Trophoblast cell (in vitro differentiated cells and primary cell): ENCODE measurements around the gene TMEM135.
"Not testable (repeated sequence)": the region's sequence is repeated elsewhere in the genome, so short reads cannot be mapped to it uniquely, and the experiment has no call there.

ENCODE experiments used
- DNase-seq, 2 donors: peaks; one replicate each; pipeline ENCODE4 v3.0.0-alpha.2; 2016
- H2AFZ ChIP-seq: 2 replicates; pipeline ENCODE4 v1.6.1; 2013; ENCODE audit warnings: low read length, moderate library complexity, mild to moderate bottlenecking; ENCODE audit not compliant: insufficient read depth, poor library complexity
- H2AK5ac ChIP-seq: 2 replicates; pipeline ENCODE4 v1.6.1; 2013; ENCODE audit warnings: mild to moderate bottlenecking, low read length
- H2BK120ac ChIP-seq: 2 replicates; pipeline ENCODE4 v1.6.1; 2013; ENCODE audit warnings: low read length, mild to moderate bottlenecking, moderate library complexity; ENCODE audit not compliant: insufficient read depth, poor library complexity
- H2BK12ac ChIP-seq: 2 replicates; pipeline ENCODE4 v1.6.1; 2013; ENCODE audit warnings: mild to moderate bottlenecking, low read length, moderate library complexity
- H2BK5ac ChIP-seq: 2 replicates; pipeline ENCODE4 v1.6.1; 2013; ENCODE audit warnings: low read length, low read depth, moderate library complexity, mild to moderate bottlenecking; ENCODE audit not compliant: poor library complexity
- H3K14ac ChIP-seq: 2 replicates; pipeline ENCODE4 v1.6.1; 2013; ENCODE audit warnings: mild to moderate bottlenecking, low read length
- H3K18ac ChIP-seq: 2 replicates; pipeline ENCODE4 v1.6.1; 2013; ENCODE audit warnings: mild to moderate bottlenecking, low read length
- H3K23ac ChIP-seq: 2 replicates; pipeline ENCODE4 v1.6.1; 2013; ENCODE audit warnings: low read length
- H3K27ac ChIP-seq: 2 replicates; pipeline ENCODE4 v1.5.1; 2013; ENCODE audit warnings: low read depth, mild to moderate bottlenecking, inconsistent platforms, low read length, moderate library complexity
- H3K27me3 ChIP-seq: 2 replicates; pipeline ENCODE4 v1.6.1; 2013; ENCODE audit warnings: inconsistent platforms, mild to moderate bottlenecking, low read length, moderate library complexity; ENCODE audit not compliant: insufficient read depth
- H3K36me3 ChIP-seq, 2 experiments: 1 replicate in 1 of 2; 2 replicates in 1 of 2; pipeline ENCODE4 v1.6.1; 2013; ENCODE audit warnings: low read length in 2 of 2, mild to moderate bottlenecking in 2 of 2, moderate library complexity in 1 of 2; ENCODE audit not compliant: insufficient read depth in 2 of 2, control insufficient read depth in 1 of 2
- H3K4ac ChIP-seq: 2 replicates; pipeline ENCODE4 v1.6.1; 2013; ENCODE audit warnings: low read depth, mild to moderate bottlenecking, low read length, moderate library complexity
- H3K4me1 ChIP-seq, 2 experiments: 1 replicate in 1 of 2; 2 replicates in 1 of 2; pipeline ENCODE4 v1.6.1; 2013; ENCODE audit warnings: low read length in 2 of 2, mild to moderate bottlenecking in 2 of 2, moderate library complexity in 1 of 2; ENCODE audit not compliant: insufficient read depth in 2 of 2, control insufficient read depth in 1 of 2
- H3K4me2 ChIP-seq: 2 replicates; pipeline ENCODE4 v1.6.1; 2013; ENCODE audit warnings: inconsistent platforms, mild to moderate bottlenecking, low read length, moderate library complexity
- H3K4me3 ChIP-seq: 2 replicates; pipeline ENCODE4 v1.5.1; 2013; ENCODE audit warnings: mild to moderate bottlenecking, low read depth, low read length, inconsistent platforms
- H3K79me1 ChIP-seq: one replicate; pipeline ENCODE4 v1.6.1; 2013; ENCODE audit warnings: low read length
- H3K79me2 ChIP-seq: 2 replicates; pipeline ENCODE4 v1.6.1; 2013; ENCODE audit warnings: low read length, mild to moderate bottlenecking; ENCODE audit not compliant: control insufficient read depth, insufficient read depth, poor library complexity
- H3K9ac ChIP-seq: 2 replicates; pipeline ENCODE4 v1.6.1; 2013; ENCODE audit warnings: mild to moderate bottlenecking, low read length
- H3K9me3 ChIP-seq: 2 replicates; pipeline ENCODE4 v1.6.1; 2013; ENCODE audit warnings: low read depth, mild to moderate bottlenecking, control low read depth, inconsistent platforms, low read length; ENCODE audit not compliant: insufficient read depth
- H4K12ac ChIP-seq: 2 replicates; pipeline ENCODE4 v1.6.1; 2013; ENCODE audit warnings: low read depth, mild to moderate bottlenecking, low read length, moderate library complexity
- H4K8ac ChIP-seq: 2 replicates; pipeline ENCODE4 v1.6.1; 2013; ENCODE audit warnings: low read depth, mild to moderate bottlenecking, low read length, moderate library complexity
- H4K91ac ChIP-seq: one replicate; pipeline ENCODE4 v1.6.1; 2013; ENCODE audit warnings: low read depth, mild to moderate bottlenecking, low read length, moderate library complexity
- WGBS: extraction: QIAGEN DNeasy Blood & Tissue Kit; methylation state at CpG from one replicate; pipeline ENCODE4 v1.1.7; 2013; ENCODE audit warnings: missing lambda C conversion rate; ENCODE audit not compliant: insufficient read length, insufficient coverage; ENCODE audit errors: extremely low coverage; 5-methylcytosine and 5-hydroxymethylcytosine counted together

TMEM135 gene

DNA sequence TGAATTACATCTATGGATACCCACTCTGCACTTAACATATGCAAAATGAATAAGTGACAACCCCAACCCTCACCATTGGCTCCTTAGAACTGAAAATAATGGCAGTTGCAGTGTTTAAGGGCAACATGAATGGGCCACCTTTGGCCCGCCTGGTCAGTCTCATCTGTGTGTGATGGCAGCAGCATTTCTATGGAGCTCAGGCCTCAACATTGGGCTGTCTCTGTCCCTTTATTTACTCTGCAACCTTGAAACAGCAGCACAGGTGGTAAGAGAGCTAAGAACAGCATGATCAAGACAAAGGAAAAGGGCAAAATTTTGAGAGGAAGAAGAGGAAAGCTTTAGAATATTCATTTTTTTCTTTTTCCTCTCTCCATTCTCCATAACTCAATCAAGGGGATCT lies 38.3 kb upstream of the TMEM135 start:
- Histone ChIP-seq H3K4me2 (no peak overlapping the region), H2BK120ac (peak overlapping the region; percentile 96), H3K27ac (peak overlapping the region; percentile 96), H4K8ac (peak overlapping the region; percentile 85), H3K18ac (peak overlapping the region; percentile 63), H3K4me3 (no peak overlapping the region), H3K9ac (no peak overlapping the region), H4K91ac (peak overlapping the region; percentile 96), H3K79me1 (peaks cover 9% of the 10 kb centered on the region), H3K9me3 (no peaks in the 10 kb centered on the region), H3K4me1 (peaks cover 7 to 12% of the 10 kb centered on the region in 2 experiments), H2BK5ac (peak overlapping the region; percentile 93), H3K27me3 (no peaks in the 10 kb centered on the region), H2BK12ac (peak overlapping the region; percentile 99), H3K36me3 (no peaks in the 10 kb centered on the region), H3K23ac (no peak overlapping the region), H2AK5ac (no peak overlapping the region), H2AFZ (peak overlapping the region; percentile 61), H3K4ac (peak overlapping the region; percentile 53), H4K12ac (peak overlapping the region; percentile 58), H3K14ac (peak overlapping the region; percentile 89), H3K79me2 (no peaks in the 10 kb centered on the region)
- WGBS: no CpG with 5 or more reads among the region's 1 CpG
- no peak for DNase-seq

DNA sequence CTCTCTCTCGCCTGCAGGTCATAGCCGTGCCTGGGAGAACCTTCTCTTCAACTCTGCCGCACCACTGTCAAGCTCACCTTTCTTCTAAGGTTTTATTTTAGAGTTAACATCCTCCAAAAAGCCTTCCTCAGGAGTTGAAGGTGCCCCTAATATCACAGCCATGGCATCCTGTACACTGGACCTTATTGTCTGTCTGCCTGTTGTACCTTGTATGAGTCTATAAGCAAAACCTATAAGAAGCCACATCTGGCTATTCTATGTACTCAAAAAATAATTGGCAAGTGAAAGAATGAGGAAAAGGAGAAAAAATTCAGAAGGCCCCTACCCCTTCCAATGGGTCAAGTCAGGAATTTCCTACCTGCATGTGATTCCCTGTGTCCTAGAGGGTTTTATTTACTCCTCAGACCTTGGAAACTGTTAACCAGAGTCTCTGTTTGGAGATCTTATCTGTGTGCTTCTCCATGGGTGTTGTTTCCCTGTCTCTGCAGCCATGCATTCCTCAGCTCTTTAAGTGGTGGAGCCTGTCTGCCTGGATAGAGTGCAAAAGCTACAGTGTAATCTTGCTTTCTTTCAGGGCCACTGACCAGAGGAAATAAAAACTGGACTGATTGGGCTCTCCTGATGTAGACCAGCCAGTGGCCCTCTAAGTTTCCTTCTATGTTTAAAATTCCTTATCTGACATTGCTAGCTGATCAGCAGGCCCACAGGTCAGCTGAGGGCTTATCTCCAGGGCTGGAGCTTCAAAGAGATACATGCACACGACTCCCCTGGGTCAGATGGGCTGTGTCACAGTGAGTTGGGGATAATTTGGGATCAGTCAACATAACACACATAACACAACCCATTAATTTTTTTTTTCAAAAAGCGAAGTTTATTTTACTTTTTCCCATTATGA lies 37.6 kb upstream of the TMEM135 start:
- Histone ChIP-seq H3K79me2 (no peaks in the 10 kb centered on the region), H3K18ac (peak overlapping the region; percentile 62), H2AK5ac (no peak overlapping the region), H2BK12ac (peak overlapping the region; percentile 77), H4K8ac (peak overlapping the region; percentile 64), H3K79me1 (peaks cover 9% of the 10 kb centered on the region), H3K4me1 (peaks cover 7 to 12% of the 10 kb centered on the region in 2 experiments), H3K27ac (peak overlapping the region; percentile 96), H2AFZ (no peak overlapping the region), H2BK5ac (peak overlapping the region; percentile 93), H3K23ac (no peak overlapping the region), H3K27me3 (no peaks in the 10 kb centered on the region), H3K9me3 (no peaks in the 10 kb centered on the region), H4K91ac (peak overlapping the region; percentile 79), H4K12ac (no peak overlapping the region), H3K14ac (peak overlapping the region; percentile 15), H3K4ac (no peak overlapping the region), H3K4me2 (peak overlapping the region; percentile 52), H2BK120ac (peak overlapping the region; percentile 46), H3K4me3 (no peak overlapping the region), H3K9ac (no peak overlapping the region), H3K36me3 (no peaks in the 10 kb centered on the region)
- peak; percentile 92 to 98 for DNase-seq
- WGBS: 100% methylated on average over 1 of the region's 5 CpGs

- no peak overlapping the region for H2BK120ac ChIP-seq
- H3K79me1 ChIP-seq: peaks cover 9% of the 10 kb centered on the region
- H3K36me3 ChIP-seq: no peaks in the 10 kb centered on the region
- H3K23ac ChIP-seq: no peak overlapping the region
- H3K4ac ChIP-seq: no peak overlapping the region
- H3K9me3 ChIP-seq: no peaks in the 10 kb centered on the region
- no peak overlapping the region for H3K4me2 ChIP-seq
- no peak overlapping the region for H2AFZ ChIP-seq
- H2BK5ac ChIP-seq: no peak overlapping the region
- H4K91ac ChIP-seq: no peak overlapping the region
- no peaks in the 10 kb centered on the region for H3K27me3 ChIP-seq
- H3K79me2 ChIP-seq: no peaks in the 10 kb centered on the region
- no peak overlapping the region for H4K12ac ChIP-seq
- WGBS: no CpG with 5 or more reads among the region's 1 CpG
- H2BK12ac ChIP-seq: no peak overlapping the region
- H3K14ac ChIP-seq: no peak overlapping the region
- H3K27ac ChIP-seq: no peak overlapping the region
- no peak overlapping the region for H3K18ac ChIP-seq
- peak; percentile 67 to 85 for DNase-seq
- no peak overlapping the region for H2AK5ac ChIP-seq
- no peak overlapping the region for H3K9ac ChIP-seq
- H3K4me3 ChIP-seq: no peak overlapping the region
- no peak overlapping the region for H4K8ac ChIP-seq
- H3K4me1 ChIP-seq: peaks cover 7 to 12% of the 10 kb centered on the region in 2 experiments
These were observed 34.8 kb upstream of the TMEM135 start for GRCh38 chr11:87002918-87003317.

DNA sequence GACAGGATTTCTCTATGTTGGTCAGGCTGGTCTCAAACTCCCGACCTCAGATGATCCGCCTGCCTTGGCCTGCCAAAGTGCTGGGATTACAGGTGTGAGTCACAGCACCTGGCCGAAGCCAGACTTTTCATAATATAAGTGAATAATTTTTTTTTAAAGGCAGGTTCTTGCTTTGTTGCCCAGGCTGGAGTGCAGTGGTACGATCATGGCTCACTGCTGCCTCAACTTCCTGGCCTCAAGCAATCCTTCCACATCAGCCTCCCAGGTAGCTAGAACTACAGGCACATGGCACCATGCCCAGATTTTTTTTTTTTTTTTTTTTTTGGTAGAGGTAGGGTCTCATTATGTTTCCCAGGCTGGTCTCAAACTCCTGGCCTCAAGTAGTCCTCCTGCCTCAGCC lies 33.5 kb upstream of the TMEM135 start:
- not testable (repeated sequence) for H2BK120ac ChIP-seq, H4K12ac ChIP-seq, H3K23ac ChIP-seq, H3K27ac ChIP-seq, H3K36me3 ChIP-seq, H4K8ac ChIP-seq, H3K79me1 ChIP-seq, H3K79me2 ChIP-seq, H3K4me3 ChIP-seq, H3K4ac ChIP-seq, H3K18ac ChIP-seq, H4K91ac ChIP-seq, H3K4me1 ChIP-seq, H3K27me3 ChIP-seq, H3K9me3 ChIP-seq, H2AFZ ChIP-seq, H2BK12ac ChIP-seq, H3K4me2 ChIP-seq, H2BK5ac ChIP-seq, H3K9ac ChIP-seq, H3K14ac ChIP-seq
- peak in 1 of 2 donors; percentile 11 for DNase-seq
- WGBS: no CpG with 5 or more reads among the region's 4 CpGs
- peak overlapping the region; percentile 62 for H2AK5ac ChIP-seq
